ENCODE results near the gene FAM217B.
"Not testable (repeated sequence)": the region's sequence is repeated elsewhere in the genome, so short reads cannot be mapped to it uniquely, and the experiment has no call there.

Gene FAM217B

DNA sequence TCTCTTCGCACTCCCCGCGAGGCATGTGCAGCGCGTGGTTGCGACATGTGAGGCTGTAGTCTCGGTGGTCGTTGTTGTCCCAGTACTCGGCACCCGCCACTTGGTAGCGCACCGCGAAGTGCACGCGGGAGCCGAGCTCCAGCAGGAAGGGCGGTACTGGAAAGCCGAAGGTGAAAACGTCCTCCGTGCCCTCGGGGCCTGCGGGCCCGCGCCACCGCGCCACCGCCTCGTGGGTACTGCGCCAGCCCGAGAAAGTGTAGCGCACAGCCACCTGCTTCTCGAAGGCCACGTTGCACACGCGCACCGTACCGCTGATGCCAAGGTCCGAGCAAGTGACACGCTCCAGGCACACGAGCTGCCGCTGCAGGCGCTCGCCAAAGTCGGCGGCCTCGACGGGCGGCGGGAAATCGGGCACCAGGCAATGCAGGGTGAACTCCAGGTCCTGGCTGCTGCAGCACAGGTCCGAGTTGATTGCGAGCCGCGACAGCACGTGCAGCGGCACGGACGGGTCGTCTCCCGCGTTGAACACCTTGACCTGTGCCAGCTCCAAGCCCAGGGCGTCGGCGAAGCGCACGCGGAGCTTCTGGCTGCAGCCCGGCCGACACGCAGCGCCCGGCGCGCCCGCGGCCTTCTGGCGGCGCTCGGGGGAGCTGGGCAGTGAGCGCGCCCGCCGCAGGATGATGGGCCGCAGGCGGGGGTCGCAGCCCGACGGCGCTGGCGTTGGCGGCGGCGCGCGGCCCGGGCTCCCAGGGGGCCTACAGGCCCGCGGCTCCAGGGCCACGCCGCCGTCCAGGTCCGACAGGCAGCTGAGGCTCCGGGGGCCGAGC, 924 bp upstream of the FAM217B start:
- DNase-seq (ENCODE audit: low spot score) = no peak

GRCh38 chr20:59939879-59940128, 385 bp upstream of the FAM217B start:
- DNase-seq (ENCODE audit: low spot score) = no peak

GRCh38 chr20:59940956-59941294, 736 bp downstream of the FAM217B start:
- no peak for DNase-seq (ENCODE audit: low spot score)

DNA sequence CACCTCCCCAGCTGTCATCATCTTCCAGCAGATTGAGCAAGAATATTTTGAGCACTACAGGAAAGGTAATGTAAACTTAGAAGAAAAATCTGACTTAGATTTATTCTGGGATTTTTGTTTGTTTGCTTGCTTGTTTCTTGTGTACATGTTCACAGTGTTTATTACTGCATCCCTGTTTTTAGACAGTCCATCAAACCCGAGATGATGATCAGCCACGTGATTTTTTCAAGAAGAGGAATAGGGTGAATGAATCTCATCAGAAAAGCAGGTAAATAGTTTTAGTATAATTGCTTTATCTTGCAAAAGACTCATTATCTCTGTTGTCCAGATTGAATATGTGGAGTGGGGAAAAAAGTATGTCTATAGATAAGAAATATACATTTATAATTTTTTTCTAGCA, 2.1 kb downstream of the FAM217B start:
- no peak for DNase-seq (ENCODE audit: low spot score)

DNA sequence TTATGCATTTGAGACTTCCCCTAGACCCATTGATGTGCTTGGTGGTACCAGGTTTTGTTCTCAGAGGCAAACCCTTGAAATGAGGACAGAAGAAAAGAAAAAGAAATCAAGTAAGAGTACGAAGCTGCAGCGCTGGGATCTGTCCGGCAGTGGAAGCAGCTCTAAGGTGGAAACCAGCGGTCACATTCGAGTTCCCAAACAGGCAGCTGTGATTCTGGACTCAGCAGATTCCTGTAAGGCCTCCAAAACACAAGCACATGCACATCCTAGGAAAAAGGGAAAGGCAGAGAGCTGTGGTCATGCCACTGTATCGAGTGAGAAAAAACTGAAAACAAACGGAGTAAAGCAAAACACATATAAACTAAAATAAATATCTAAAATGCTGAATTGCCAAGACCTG, 4.5 kb downstream of the FAM217B start:
- no peak for DNase-seq (ENCODE audit: low spot score)

DNA sequence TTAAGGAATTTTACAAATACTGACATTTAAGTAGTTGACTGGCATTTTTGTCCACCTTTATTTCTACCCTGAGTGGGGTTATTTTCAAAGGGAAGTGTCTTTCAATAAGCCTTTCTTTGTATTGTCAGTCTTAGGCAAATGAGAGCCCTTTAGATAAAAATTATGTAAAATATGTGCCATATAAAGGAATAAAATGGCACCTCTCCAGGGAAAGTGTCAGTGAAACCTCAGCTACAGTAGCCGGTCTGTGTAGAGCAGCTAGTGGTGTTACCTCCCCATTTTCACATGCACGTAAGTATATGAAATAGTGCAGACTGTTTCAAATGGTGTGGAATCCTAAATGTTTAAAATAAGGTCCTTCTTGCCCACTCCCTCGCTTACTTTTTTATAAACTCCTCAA, 5.0 kb downstream of the FAM217B start:
- DNase-seq (ENCODE audit: low spot score) = no peak

GRCh38 chr20:59945731-59946130, 5.5 kb downstream of the FAM217B start:
- DNase-seq (ENCODE audit: low spot score) = no peak

DNA sequence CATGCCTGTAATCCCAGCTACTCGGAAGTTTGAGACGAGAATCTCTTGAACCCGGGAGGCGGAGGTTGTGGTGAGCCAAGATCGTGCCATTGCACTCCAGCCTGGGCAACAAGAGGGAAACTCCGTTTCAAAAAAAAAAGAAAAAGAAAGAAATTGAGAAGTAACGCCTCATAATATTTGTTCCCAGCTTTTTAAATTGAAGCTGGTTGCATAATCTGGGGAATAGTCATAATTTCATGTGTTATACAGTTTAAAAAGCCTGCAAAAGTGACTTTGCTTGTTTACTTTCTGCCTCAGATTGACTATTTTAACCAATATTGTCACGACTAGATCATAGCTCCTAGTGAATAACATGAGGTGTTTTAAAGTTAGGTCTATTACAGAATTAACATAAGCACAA, 7.2 kb downstream of the FAM217B start:
- no peak for DNase-seq (ENCODE audit: low spot score)

- DNase-seq (ENCODE audit: low spot score) = no peak
Measured at GRCh38 chr20:59948212-59948611, 8.0 kb downstream of the FAM217B start.

DNA sequence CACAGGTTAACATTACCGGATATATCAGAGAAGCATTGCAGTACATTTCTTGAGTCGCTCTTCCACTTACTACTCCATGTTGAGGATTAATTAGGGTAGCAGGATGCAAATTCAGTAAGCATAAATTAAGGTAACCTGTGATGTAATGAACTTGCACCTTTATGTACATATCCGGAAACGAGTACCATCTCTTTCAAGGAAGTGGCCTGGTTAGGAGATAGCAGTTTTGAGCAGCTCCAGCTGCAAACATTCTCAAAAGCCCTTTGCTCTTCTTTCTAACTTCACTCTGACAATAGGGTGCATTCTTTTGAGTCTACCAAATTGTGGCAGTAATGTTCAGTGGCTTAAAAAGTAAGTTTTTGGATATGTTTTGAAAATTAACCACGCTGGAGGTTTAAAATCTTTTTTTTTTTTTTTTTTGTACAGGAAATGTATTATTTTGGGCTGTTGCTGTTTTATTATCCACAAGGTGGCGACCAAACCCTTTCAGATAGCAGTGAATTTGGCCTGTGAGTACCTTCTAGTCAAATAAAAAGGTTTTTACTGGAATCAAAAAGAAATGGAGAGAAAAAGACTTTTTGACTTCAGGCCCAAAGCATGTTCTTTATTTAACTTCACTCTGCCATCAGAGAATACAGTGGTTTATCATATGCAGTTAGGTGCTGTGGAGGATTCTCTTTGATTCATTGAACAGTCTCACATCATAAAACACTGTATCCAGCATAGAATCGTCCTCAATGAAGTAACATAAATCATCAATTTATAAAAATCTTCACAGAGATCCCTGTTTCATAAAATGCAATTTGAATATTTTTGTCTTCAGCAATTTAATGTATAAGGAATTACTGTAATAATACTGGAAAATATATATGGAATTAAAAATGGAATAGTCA, 8.9 kb downstream of the FAM217B start:
- DNase-seq (ENCODE audit: low spot score) = peak; percentile 41

- DNase-seq (ENCODE audit: low spot score) = no peak
Measured at GRCh38 chr20:59949911-59950310, 9.7 kb downstream of the FAM217B start.

GRCh38 chr20:59954718-59955117, 14.5 kb downstream of the FAM217B start:
- no peak for DNase-seq (ENCODE audit: low spot score)

- DNase-seq (ENCODE audit: low spot score) = peak; percentile 38
Measured at GRCh38 chr20:59955131-59955796, 15.1 kb downstream of the FAM217B start.

- not testable (repeated sequence) for DNase-seq (ENCODE audit: low spot score)
Measured at GRCh38 chr20:59957568-59957967, 17.4 kb downstream of the FAM217B start.

GRCh38 chr20:59958123-59958522, 17.9 kb downstream of the FAM217B start, which contains the start of gene CDH26:
Gene CDH26, plus strand, starts transcription at chr20:59958423. Its CDS starts 304 bp downstream, at chr20:59958727.
- no peak for DNase-seq (ENCODE audit: low spot score)

- DNase-seq (ENCODE audit: low spot score) = no peak
Measured at GRCh38 chr20:59958626-59959025, 18.4 kb downstream of the FAM217B start.

DNA sequence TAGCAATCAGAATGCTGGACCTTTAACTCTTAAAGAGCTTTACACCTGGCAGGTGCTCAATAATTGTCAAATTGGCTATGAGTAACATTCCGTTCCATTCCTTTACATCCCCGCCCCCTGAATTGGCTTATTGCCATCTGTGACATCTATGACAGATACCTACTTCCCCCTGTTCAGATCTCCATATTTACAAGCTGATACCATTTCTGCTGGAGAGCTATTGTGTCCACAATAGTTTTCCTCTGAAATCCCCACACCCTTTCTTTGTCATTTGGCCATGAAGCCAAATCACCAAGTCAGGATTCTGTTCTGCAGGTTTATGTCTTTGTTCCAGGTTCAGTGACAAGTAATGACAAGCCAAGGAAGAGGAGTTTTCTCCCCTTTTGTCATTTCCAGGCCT, 21.2 kb downstream of the FAM217B start:
- no peak for DNase-seq (ENCODE audit: low spot score)

DNA sequence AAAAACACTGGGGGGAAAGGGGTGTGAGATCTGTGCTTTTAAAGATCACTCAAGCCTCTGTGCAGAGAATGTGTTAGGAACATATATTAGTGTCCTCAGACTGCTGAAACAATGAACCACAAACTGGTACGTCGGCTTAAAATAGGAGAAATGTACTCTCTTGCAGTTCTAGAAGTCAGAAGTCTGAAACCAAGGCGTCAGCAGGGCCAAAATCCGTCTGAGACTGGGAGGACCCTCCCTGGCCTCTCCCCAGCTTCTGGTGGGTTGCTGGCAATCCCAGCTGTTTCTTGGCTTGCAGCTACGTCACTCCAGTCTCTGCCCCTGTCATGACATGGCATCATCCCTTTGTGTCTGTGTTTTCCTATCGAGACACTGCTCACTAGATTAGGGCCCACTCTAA, 22.0 kb downstream of the FAM217B start:
- no peak for DNase-seq (ENCODE audit: low spot score)

- no peak for DNase-seq (ENCODE audit: low spot score)
Measured at GRCh38 chr20:59966428-59966827, 26.2 kb downstream of the FAM217B start.

GRCh38 chr20:59971428-59971827, 31.2 kb downstream of the FAM217B start:
- no peak for DNase-seq (ENCODE audit: low spot score)

DNA sequence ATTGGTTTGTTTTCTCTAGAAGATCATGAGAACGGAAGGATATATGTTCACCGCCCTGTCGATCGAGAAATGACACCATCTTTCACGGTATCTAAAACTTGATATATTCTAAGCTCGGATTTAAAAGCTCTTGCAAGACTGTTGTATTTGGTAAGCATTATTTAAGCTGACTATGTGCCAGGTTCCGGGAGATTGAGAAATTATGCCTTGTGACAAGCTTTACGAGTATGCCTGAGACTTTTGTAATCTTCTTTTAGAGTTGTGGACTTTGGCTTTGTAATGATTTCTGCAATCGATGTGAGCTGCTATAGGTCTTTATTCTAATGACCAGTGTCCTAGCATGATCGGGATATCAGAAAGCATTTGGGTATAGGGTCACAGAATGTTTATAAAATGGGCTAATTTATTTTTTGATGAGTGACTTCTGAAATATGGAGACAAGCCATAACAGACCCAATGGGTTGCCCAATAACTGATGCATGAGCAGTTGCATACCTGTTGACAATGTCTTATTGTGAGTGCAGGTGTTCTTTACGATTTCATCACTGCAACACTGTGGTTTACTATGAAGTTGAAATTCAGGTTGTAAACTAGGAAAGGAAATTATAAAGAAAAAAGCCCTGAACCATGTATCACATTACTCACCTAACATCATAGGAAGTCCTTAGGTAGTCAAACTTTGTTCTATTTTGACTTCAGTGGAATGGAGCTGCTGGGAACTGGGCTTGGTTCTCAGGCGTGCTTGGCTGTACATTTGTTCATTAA, 32.0 kb downstream of the FAM217B start:
- no peak for DNase-seq (ENCODE audit: low spot score)

- no peak for DNase-seq (ENCODE audit: low spot score)
Measured at GRCh38 chr20:59976156-59976782, 36.1 kb downstream of the FAM217B start.
